Activated CD4-positive, alpha-beta T cell treated with anti-CD3 and anti-CD28 coated beads, Interleukin-2, amount 50 U/mL, for 24 hours (primary cell): ENCODE data around the gene IGF1R.

Experiments
- DNase-seq, 2 donors: peaks; one replicate each; pipeline ENCODE4 v3.0.0-alpha.2; 2020; ENCODE audit warnings: low read depth in 1 of 2, low spot score in 1 of 2

Gene IGF1R

GRCh38 chr15:98671060-98672008, 23.0 kb downstream of the IGF1R start:
- no peak for DNase-seq

- no peak for DNase-seq
Observed at GRCh38 chr15:98673133-98673532, 24.8 kb downstream of the IGF1R start.

GRCh38 chr15:98674336-98674735, 26.0 kb downstream of the IGF1R start:
- no peak for DNase-seq

GRCh38 chr15:98676586-98677270, 28.4 kb downstream of the IGF1R start:
- no peak for DNase-seq

GRCh38 chr15:98677345-98678059, 29.2 kb downstream of the IGF1R start:
- DNase-seq, result no peak

- DNase-seq, result no peak
Observed at GRCh38 chr15:98678484-98678883, 30.1 kb downstream of the IGF1R start.

- no peak for DNase-seq
Observed at GRCh38 chr15:98681061-98681460, 32.7 kb downstream of the IGF1R start.

GRCh38 chr15:98682992-98683701, 34.8 kb downstream of the IGF1R start:
- no peak for DNase-seq

- no peak for DNase-seq
Observed at GRCh38 chr15:98683831-98684230, 35.5 kb downstream of the IGF1R start.

GRCh38 chr15:98684436-98684835, 36.1 kb downstream of the IGF1R start:
- DNase-seq, result no peak

GRCh38 chr15:98684995-98685525, 36.7 kb downstream of the IGF1R start:
- no peak for DNase-seq

GRCh38 chr15:98686983-98687382, 38.6 kb downstream of the IGF1R start:
- DNase-seq, result no peak

GRCh38 chr15:98689431-98689861, 41.1 kb downstream of the IGF1R start:
- no peak for DNase-seq

- no peak for DNase-seq
Observed at GRCh38 chr15:98690272-98690950, 42.1 kb downstream of the IGF1R start.

- no peak for DNase-seq
Observed at GRCh38 chr15:98692213-98692612, 43.9 kb downstream of the IGF1R start.

- no peak for DNase-seq
Observed at GRCh38 chr15:98694161-98694560, 45.8 kb downstream of the IGF1R start.

GRCh38 chr15:98698792-98699191, 50.5 kb downstream of the IGF1R start:
- no peak for DNase-seq

- no peak for DNase-seq
Observed at GRCh38 chr15:98699591-98700424, 51.5 kb downstream of the IGF1R start.

GRCh38 chr15:98700519-98700918, 52.2 kb downstream of the IGF1R start:
- no peak for DNase-seq
